SW480 (cell line): ENCODE data around the gene INTS3.

Experiments
- DNase-seq: peaks from one replicate; pipeline ENCODE4 v3.0.0-alpha.2; 2016; ENCODE audit warnings: low spot score

Gene INTS3

DNA sequence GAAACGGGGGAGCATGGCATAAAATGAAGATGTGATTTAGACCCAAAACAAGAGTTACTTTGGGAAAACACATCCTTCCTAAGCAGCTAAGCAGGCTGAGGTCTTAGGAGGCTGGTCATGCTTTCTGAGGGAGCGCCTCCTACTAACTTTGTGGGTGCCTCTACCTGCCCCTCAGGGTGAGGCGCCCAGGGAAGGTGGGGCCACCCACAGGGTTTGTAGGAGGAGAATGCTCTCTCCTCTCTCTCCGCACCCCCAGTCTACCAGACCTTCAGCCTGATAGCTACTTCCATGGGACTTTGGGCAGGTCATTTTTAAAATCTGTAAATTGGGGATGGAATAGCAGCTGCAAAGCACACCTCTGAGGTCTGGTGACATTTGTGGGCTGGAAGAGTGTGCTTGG, 71.2 kb downstream of the INTS3 start:
- no peak for DNase-seq

DNA sequence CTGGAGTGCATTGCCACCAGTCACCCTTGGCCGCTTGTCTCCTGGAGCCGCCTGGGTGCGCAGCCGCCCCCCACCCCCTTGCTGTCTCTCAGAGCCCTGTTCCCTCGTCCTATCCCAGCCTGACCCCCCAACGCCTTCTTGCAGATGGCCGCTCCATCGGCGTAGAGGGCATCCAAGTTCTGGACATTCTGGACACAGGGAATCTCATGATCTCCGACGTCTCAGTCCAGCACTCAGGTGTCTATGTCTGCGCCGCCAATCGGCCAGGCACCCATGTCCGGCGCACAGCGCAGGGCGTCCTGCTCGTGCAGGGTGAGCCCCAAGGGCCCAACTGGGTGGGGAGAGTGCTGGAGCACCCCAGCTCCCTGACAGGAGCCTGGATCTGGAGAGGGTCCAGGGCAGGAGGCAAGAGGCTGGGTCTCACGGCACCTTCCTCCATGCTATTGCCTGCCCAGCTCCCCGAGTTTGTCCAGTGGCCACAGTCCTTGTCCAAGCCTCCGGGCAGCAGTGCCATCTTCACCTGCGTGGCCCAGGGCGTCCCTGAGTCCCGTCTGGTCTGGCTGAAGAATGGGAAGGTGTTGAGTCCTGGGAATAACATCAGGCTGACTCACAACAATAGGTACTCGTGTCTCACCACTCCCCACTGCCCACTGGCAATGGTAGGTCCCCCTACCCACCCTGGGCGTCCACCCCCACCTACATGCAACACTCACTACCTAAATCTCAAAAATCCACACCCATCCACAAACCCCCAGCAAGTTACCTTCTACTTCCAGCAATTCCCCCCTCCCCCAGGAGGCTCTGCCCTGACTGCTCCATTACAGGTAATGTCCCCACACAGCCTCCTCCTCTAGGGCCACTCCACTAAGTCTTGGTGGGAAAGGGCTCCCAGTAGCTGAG, 72.0 kb downstream of the INTS3 start:
- no peak for DNase-seq

DNA sequence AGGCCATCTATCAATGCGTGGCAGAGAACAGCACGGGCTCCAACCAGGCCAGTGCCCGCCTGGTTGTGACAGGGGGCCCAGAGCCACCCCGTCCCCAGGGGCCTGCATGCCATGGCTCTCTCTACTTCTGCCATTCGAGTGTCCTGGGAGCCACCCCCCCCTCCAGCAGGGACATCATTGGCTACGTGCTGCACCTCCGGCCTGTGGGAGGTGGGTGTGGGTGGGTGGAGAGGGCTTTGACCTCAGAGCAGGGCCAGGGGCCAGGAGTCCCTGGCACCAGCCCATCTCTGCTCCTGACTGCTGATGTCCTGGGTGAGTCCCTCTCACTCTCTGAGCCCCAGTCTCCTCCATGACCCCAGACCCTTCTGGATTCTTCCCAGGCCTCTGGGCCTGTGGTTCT, 72.7 kb downstream of the INTS3 start:
- no peak for DNase-seq

DNA sequence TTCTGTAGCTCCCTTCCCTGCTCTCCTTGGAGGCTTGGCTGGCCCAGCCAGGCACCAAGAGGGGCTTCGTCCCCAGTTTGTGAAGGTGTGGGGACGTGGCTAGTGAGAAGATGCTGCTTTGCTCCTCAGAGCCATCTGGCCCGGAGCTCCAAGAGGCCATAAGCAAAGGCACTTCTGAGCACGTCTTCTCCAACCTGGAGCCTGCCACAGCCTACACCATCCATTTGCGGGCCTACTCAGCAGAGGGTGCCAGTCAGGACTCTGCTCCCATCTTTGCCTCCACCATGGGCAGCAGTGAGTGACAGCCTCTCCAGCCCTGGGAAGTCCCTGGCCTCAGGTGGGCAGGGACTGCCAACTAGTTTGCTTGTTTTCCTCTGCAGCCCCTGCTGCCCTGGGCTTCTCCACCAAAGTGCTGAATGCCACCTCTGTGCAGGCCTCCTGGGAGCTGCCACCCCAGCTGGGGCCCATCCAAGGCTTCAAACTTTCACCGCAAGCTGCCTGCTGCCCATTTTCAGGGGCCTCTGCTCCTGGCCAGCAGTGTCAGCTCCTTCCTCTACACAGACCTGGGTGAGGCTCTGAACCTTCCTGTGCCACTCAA, 73.3 kb downstream of the INTS3 start:
- DNase-seq = no peak

DNA sequence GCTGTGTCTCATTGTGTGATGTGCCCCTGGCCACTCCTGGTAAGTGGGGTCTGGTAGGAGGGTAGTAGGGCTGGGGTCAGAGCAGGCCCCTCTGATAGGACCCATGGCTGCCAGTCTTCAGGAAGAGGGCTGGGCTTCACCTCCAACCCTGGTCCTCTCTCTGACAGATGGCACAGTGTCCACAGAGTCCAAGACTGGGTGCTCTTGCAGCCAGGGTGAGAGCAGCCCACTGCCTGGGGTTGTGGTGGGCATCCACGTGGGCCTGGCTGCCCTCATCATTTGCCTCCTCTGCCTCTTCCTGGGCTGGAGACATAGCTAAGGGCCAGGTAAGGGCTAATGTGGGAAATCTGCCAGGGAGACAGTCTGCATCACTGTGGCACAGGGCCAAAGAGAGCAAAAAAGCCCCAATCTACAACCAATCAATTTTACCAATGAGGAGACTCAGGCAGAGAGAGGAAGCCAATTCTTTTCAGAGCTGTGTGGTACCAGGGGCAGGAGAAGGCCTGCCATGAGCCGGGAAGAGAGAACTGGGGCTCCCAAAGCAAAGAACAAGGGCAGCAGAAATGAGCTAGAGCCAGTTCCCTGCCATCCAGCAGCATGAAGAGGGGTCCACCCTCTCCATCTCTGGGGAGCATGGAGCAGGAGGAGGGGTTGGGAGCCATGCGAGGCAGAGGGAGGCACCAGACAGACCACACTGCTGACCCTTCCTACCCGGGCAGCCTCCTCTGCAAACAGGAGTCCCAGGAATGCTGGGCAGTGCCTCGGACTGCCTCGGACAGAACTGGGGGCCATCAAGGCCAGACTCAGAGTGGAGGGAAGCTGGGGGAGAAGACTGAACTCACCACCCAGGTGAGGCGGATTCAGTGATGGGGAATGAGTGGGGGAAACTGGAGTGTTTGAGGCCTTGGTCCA, 74.2 kb downstream of the INTS3 start:
- no peak for DNase-seq

DNA sequence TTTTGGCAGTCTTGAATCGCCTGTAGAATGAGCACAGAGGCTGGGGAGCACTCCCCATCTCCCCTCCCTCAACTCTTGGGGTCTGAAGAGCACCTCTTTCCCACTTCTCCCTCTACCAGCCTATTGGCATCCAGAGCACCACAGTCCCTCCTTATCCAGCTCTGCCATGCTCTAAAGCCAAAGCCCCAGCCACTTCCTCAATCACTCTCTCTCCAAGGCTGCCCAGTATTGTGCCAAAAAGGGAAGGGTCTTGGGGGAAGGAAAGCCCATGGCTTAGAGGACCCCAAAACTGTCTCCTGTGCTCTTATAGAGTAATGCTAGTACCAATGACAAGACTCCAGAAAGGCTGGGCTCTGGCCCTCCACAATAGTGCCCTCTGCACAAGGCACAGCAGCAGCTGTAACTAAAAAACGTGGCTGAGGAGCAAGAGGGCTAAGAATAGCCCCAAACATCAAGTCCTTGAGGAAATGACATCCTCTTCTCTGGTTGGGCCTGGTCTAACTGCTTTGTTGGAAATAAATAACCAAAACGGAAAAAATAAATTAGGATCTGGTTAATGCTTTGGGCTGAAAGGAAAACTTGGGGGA, 75.7 kb downstream of the INTS3 start:
- DNase-seq = no peak

DNA sequence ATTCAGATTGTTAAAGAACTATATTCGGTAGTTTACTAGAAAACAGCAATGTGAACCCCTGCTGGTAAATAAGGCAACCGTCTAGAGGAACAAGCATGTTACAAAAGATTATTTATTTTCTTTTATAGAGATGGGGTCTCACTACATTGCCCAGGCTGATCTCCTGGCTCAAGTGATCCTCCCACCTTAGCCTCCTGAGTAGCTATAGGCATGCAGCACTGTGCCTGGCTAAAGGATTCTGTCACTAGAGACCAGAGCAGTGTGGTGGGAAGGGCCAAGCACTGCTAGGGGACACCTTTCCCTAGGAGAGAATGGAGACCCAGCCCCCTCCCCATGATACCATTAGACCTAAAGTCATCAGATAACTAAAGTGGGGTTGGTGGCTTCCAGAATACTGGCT, 76.3 kb downstream of the INTS3 start:
- no peak for DNase-seq

DNA sequence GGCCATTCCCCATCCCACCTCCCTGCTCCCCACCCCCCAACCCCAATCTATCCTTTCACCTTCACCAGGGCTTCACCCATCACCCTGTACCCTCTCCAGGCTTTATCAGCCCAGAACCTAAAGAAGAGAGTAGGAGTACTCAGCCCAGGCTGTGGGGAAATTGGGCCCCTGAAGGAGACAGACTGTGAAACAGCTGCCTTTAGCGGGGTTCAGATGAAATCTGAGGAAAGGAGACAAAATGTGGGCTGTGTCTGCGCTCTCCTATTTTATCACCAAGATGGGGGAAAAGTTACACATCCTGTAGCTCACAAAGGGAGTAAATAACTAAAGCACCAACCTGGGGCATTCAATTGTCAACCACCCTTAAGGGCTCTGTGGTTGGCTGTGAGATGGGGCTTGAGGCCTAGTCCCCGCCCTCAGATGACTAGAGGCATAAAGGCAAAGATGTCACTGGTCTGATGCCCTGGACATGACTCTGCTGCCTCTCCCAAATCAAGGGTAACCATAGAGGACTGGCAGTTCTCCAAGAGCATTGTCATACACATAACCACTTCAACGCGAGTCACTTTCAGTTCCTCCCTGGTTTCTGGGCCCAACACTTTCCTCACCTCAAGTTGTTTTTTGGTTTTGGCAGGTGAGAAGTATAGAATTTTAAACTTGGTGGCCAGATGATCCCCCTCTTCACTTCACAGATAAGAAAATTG, 77.3 kb downstream of the INTS3 start:
- peak; percentile 58 for DNase-seq

DNA sequence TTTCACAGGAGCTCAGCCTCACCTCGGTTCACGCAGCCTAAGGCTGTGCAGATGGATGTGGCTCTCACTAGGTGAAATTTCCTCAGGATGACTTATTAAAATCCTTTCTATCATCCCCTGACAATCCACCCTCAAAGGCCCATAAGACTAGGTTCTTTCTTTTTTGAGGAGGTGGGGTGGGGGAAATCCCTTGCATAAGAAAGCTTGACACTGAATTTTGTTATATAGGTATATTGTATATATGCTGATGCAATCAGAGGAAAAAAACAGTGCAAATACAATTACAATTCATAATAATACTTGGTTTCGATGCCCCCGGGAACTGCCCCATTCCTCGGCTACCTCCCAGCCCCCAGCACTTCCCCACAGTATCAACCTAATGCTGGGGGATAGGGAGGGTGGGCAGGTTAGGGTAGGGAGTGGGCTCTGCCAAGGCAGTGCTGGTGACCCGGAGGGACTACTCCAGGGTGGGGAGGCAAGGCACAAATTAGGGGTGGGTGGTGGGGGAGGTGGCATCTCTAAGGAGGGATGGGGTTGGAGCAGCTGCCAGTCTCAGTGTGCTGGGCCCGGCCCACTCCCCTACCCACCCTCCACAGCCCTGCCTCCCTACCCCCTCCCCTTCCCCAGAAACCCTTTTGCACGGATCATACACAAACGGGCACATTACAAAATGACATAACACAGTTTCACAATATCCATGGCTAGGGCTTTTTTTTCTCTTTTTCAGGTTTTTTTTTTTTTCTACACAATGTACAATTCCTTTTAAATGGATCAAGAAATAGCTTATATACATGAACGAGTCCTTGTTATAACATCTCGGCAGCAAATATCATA, 78.3 kb downstream of the INTS3 start:
- no peak for DNase-seq

DNA sequence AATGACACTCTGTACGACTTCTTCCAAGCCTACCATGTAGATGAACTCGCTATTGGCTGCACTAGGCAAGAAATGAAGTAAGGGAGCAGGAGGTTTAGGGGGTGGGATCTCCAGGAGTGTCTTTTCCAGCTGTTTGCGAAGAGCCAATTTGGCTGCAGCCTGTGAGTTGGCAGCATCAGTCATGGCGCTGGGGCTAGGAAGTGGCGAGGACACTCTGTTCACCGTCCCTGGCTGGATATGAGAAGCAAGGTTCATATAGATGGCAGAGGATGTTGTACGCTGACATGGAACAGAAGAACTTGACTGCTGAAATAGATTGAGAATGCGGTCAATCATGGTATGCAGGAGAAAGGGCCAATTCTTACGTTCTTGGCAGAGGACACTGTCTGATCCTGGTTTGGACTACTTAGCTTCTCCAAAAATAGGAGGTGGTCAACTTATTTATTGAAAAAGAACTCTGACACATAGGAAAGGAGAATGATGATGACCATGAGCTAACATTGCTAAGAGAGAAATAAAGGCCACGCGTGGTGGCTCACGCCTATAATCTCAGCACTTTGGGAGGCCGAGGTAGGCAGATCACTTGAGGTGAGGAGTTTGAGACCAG, 88.5 kb downstream of the INTS3 start:
- no peak for DNase-seq

DNA sequence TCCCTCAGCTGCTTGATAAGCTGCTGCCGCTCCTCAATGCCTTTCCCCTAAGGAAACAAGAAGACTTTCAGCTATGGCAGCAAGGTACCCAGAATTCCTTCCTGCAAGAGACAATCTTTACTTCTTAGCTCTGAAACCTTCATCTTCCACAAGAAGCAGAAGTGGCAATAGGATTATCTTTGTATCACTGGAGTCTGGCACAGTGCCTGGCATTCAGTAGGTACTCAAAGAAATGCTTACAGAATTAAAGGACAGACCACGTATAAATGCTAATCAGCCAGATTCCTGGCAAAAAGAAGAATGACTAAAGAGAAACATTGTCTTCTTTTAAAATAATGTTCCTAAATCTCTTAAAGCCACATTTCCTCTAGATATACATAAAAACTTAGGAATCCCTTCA, 91.0 kb downstream of the INTS3 start:
- no peak for DNase-seq
